ENCODE measurements around the gene SMCO2. TPM values are rescaled to one million over a fixed set of nuclear protein-coding genes. Genes with fewer than 3 reads are reported as not detected.

SMCO2 gene
- total RNA-seq, 6 experiments from 2014 or later = not detected

DNA sequence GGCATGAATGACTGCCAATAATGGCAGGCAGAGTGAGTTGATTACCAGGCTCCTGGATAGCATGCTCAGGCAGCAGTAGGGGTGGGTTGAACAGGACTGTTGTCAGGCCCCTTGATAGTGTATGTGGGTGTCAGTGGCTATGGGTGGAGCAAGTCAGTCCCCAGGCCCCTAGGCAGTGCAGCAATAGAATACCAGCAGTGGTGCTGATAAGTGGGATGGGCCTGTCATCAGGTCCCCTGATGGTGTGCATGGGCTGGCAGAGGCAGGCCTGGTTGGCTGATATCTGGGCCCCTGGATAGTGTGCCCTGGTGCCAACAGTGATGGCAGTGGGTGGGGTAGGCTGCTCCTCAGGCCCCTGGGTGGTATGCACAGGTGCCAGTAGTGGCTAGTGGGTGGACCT, 32.4 kb downstream of the SMCO2 start:
- Mint-ChIP-seq H3K27me3 (ENCODE audit: insufficient read depth) (no peaks in the 10 kb centered on the region; the same call in 1 of the 2 replicates), H3K9me3 (peaks cover 29% of the 10 kb centered on the region), H3K4me1 (ENCODE audit: low read depth) (peaks cover 13% of the 10 kb centered on the region), H3K27ac (no peak overlapping the region), H3K4me3 (no peak overlapping the region), H3K36me3 (ENCODE audit: low read depth) (peaks cover 35% of the 10 kb centered on the region)
- DNase-seq = no peak
- TF ChIP-seq, protein P1, sequence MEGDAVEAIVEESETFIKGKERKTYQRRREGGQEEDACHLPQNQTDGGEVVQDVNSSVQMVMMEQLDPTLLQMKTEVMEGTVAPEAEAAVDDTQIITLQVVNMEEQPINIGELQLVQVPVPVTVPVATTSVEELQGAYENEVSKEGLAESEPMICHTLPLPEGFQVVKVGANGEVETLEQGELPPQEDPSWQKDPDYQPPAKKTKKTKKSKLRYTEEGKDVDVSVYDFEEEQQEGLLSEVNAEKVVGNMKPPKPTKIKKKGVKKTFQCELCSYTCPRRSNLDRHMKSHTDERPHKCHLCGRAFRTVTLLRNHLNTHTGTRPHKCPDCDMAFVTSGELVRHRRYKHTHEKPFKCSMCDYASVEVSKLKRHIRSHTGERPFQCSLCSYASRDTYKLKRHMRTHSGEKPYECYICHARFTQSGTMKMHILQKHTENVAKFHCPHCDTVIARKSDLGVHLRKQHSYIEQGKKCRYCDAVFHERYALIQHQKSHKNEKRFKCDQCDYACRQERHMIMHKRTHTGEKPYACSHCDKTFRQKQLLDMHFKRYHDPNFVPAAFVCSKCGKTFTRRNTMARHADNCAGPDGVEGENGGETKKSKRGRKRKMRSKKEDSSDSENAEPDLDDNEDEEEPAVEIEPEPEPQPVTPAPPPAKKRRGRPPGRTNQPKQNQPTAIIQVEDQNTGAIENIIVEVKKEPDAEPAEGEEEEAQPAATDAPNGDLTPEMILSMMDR (IDR thresholded peaks at IDR 0.05) = no peak

DNA sequence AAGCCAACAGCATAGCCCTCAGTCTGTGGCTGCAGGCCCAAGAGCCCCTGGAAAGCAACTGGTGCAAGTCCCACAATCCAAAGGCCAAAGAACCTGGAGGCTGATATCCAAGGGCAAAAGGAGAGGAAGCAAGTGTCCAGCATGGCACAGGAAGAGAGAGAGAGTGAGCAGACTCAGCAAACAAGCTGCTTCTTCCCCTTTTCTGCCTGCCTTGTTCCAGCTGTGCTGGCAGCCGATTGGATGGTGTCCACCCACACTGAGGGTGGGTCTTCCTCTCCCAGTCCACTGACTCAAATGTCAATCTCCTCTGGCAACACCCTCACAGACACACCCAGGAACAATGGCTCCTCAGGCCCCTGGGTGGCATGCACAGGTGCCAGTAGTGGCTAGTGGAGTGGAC, 33.5 kb downstream of the SMCO2 start:
- no peak overlapping the region for H3K27ac Mint-ChIP-seq
- TF ChIP-seq, protein P1 (IDR thresholded peaks at IDR 0.05) = no peak
- H3K27me3 Mint-ChIP-seq (ENCODE audit: insufficient read depth) = no peaks in the 10 kb centered on the region; the same call in 1 of the 2 replicates
- H3K4me3 Mint-ChIP-seq = no peak overlapping the region
- DNase-seq = no peak
- peaks cover 29% of the 10 kb centered on the region for H3K9me3 Mint-ChIP-seq
- H3K36me3 Mint-ChIP-seq (ENCODE audit: low read depth) = peaks cover 35% of the 10 kb centered on the region
- peaks cover 2% of the 10 kb centered on the region for H3K4me1 Mint-ChIP-seq (ENCODE audit: low read depth)

DNA sequence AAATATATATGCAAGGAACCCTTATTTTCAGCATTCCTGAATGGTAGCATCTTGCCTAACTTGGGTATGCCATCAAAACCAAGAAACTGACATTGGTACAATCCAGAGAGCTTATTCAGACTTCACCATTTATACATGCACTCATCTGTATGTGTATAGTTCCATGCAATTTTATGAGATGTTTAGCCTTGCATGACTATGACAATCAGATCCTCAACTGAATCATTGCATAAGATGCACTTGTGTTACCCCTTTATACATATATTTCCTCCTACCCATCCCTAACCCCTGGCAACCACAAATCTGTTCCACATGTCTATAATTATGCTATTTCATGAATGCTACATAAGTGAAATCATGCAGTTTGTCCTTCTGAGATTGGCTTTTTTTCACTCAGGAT, 40.4 kb downstream of the SMCO2 start:
- no peak overlapping the region for H3K27ac Mint-ChIP-seq
- no peaks in the 10 kb centered on the region for H3K9me3 Mint-ChIP-seq
- peak; percentile 24 for DNase-seq
- no peak overlapping the region for H3K4me3 Mint-ChIP-seq
- H3K27me3 Mint-ChIP-seq (ENCODE audit: insufficient read depth) = no peaks in the 10 kb centered on the region
- TF ChIP-seq, protein P1 (IDR thresholded peaks at IDR 0.05) = no peak
- H3K4me1 Mint-ChIP-seq (ENCODE audit: low read depth) = peaks cover 8% of the 10 kb centered on the region; the same call in 1 of the 2 replicates
- peaks cover 7% of the 10 kb centered on the region for H3K36me3 Mint-ChIP-seq (ENCODE audit: low read depth)

DNA sequence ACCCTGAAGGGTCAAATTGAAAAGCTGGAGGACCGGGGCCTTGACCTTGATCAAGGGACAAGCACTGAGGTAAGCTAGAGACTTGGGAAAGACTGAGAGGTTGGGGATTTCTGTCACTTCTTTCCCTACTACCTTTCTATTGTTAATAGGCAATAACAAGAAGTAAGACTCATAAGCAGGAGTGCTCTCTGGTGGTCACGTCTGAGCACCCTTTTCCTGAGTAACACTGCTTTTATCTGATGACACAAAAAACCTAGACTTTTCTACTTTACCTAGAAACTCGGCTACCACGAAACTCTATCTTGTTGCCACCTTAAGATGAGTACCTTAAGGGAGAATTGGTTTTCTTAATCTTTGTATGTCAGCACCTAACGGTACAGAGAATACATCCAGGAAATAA, 41.9 kb downstream of the SMCO2 start:
- H3K36me3 Mint-ChIP-seq (ENCODE audit: low read depth) = peaks cover 7% of the 10 kb centered on the region
- TF ChIP-seq, protein P1 (IDR thresholded peaks at IDR 0.05) = no peak
- no peak overlapping the region for H3K27ac Mint-ChIP-seq
- H3K27me3 Mint-ChIP-seq (ENCODE audit: insufficient read depth) = no peaks in the 10 kb centered on the region
- H3K4me3 Mint-ChIP-seq = no peak overlapping the region
- no peak for DNase-seq
- no peaks in the 10 kb centered on the region for H3K9me3 Mint-ChIP-seq
- H3K4me1 Mint-ChIP-seq (ENCODE audit: low read depth) = peaks cover 17% of the 10 kb centered on the region

DNA sequence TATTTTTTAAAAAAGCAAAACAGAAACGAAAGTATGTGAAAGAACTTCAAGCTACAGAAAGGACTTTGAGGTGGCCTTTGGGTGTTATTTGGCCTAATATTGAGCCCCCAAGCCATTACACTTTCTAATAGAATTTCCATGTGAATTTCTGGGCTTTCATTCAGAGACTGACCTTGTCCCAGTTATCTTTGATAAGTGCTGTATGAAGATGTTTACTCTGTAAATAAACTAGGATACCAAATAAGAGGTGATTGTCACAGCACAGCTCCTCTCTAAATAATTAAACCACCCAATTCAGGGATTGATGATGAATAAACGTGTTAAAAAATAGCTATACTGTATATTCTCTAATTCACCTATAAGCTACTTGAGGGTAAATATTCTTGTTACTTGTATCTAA, 44.7 kb downstream of the SMCO2 start:
- TF ChIP-seq, protein P1 (IDR thresholded peaks at IDR 0.05) = no peak
- no peaks in the 10 kb centered on the region for H3K9me3 Mint-ChIP-seq
- peaks cover 1% of the 10 kb centered on the region; the same call in 1 of the 2 replicates for H3K27me3 Mint-ChIP-seq (ENCODE audit: insufficient read depth)
- no peak for DNase-seq
- H3K36me3 Mint-ChIP-seq (ENCODE audit: low read depth) = peaks cover 7% of the 10 kb centered on the region
- H3K4me3 Mint-ChIP-seq = no peak overlapping the region
- H3K27ac Mint-ChIP-seq = no peak overlapping the region
- peaks cover 22% of the 10 kb centered on the region for H3K4me1 Mint-ChIP-seq (ENCODE audit: low read depth)

All from HFFc6 (cell line).